Neutrophil (primary cell): ENCODE results near the gene TSR1.
A peak's percentile ranks its signal among the peaks of the same experiment; 100 is the strongest.

Source experiments
- H3K27ac ChIP-seq: fragments of 200-600 bp; sonication (generic); 2 replicates; pipeline ENCODE4 v1.5.1; 2016; ENCODE audit warnings: mild to moderate bottlenecking, moderate library complexity
- H3K27me3 ChIP-seq: fragments of 200-600 bp; sonication (generic); 2 replicates; pipeline ENCODE4 v1.6.0; 2016; ENCODE audit warnings: mild to moderate bottlenecking
- H3K36me3 ChIP-seq: fragments of 200-600 bp; sonication (generic); 2 replicates; pipeline ENCODE4 v1.5.1; 2017
- H3K4me1 ChIP-seq, 2 experiments: fragments of 200-600 bp in 1 of 2; sonication (generic) in 1 of 2; 1 replicate in 1 of 2; 2 replicates in 1 of 2; pipeline versions ENCODE4 v1.5.1 to v1.6.1; 2013 to 2016; ENCODE audit warnings: low read depth in 1 of 2, low read length in 1 of 2, mild to moderate bottlenecking in 1 of 2, moderate library complexity in 1 of 2; ENCODE audit not compliant: control insufficient read depth in 1 of 2, insufficient read depth in 1 of 2
- H3K4me3 ChIP-seq, 2 experiments: fragments of 200-600 bp in 1 of 2; sonication (generic) in 1 of 2; 1 replicate in 1 of 2; 2 replicates in 1 of 2; pipeline ENCODE4 v1.5.1; 2013 to 2016; ENCODE audit warnings: low read depth in 1 of 2, low read length in 1 of 2, mild to moderate bottlenecking in 1 of 2, moderate library complexity in 1 of 2
- H3K9me3 ChIP-seq: fragments of 200-600 bp; sonication (generic); 2 replicates; pipeline ENCODE4 v1.5.1; 2016
- TF ChIP-seq, protein P1 (sequence below): fragments of 200-600 bp; sonication (generic); IDR thresholded peaks from 2 replicates; pipeline ENCODE4 v1.5.1; 2016; ENCODE audit warnings: antibody characterized with exemption

The TSR1 gene

GRCh38 chr17:2346475-2346874, 10.2 kb upstream of the TSR1 start:
- H3K27ac ChIP-seq, result no peak overlapping the region
- no peaks in the 10 kb centered on the region for H3K9me3 ChIP-seq
- H3K4me1 ChIP-seq, result no peaks in the 10 kb centered on the region
- peaks cover 29% of the 10 kb centered on the region for H3K36me3 ChIP-seq
- H3K27me3 ChIP-seq, result no peaks in the 10 kb centered on the region
- no peak overlapping the region for H3K4me3 ChIP-seq
- TF ChIP-seq, protein P1, sequence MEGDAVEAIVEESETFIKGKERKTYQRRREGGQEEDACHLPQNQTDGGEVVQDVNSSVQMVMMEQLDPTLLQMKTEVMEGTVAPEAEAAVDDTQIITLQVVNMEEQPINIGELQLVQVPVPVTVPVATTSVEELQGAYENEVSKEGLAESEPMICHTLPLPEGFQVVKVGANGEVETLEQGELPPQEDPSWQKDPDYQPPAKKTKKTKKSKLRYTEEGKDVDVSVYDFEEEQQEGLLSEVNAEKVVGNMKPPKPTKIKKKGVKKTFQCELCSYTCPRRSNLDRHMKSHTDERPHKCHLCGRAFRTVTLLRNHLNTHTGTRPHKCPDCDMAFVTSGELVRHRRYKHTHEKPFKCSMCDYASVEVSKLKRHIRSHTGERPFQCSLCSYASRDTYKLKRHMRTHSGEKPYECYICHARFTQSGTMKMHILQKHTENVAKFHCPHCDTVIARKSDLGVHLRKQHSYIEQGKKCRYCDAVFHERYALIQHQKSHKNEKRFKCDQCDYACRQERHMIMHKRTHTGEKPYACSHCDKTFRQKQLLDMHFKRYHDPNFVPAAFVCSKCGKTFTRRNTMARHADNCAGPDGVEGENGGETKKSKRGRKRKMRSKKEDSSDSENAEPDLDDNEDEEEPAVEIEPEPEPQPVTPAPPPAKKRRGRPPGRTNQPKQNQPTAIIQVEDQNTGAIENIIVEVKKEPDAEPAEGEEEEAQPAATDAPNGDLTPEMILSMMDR, result no peak

GRCh38 chr17:2344528-2344927, 8.3 kb upstream of the TSR1 start:
- Histone ChIP-seq H3K9me3 (no peaks in the 10 kb centered on the region), H3K36me3 (peaks cover 29% of the 10 kb centered on the region), H3K4me1 (no peaks in the 10 kb centered on the region), H3K27ac (no peak overlapping the region), H3K27me3 (no peaks in the 10 kb centered on the region), H3K4me3 (no peak overlapping the region)
- TF ChIP-seq, protein P1, result no peak

- Histone ChIP-seq H3K4me3 (no peak overlapping the region), H3K9me3 (no peaks in the 10 kb centered on the region), H3K4me1 (no peaks in the 10 kb centered on the region), H3K36me3 (peaks cover 29% of the 10 kb centered on the region), H3K27me3 (no peaks in the 10 kb centered on the region), H3K27ac (no peak overlapping the region)
- TF ChIP-seq, protein P1, result no peak
Observed at GRCh38 chr17:2343421-2343820, 7.2 kb upstream of the TSR1 start.

- peak overlapping the region; percentile 84 to 94 for H3K4me3 ChIP-seq
- H3K27me3 ChIP-seq, result no peaks in the 10 kb centered on the region
- peaks cover 13% of the 10 kb centered on the region for H3K36me3 ChIP-seq
- H3K4me1 ChIP-seq, result peaks cover 19 to 21% of the 10 kb centered on the region in 2 experiments
- H3K9me3 ChIP-seq, result no peaks in the 10 kb centered on the region
- H3K27ac ChIP-seq, result peak overlapping the region; percentile 83
- TF ChIP-seq, protein P1, result no peak
Observed at GRCh38 chr17:2338315-2338657, 2.0 kb upstream of the TSR1 start.

DNA sequence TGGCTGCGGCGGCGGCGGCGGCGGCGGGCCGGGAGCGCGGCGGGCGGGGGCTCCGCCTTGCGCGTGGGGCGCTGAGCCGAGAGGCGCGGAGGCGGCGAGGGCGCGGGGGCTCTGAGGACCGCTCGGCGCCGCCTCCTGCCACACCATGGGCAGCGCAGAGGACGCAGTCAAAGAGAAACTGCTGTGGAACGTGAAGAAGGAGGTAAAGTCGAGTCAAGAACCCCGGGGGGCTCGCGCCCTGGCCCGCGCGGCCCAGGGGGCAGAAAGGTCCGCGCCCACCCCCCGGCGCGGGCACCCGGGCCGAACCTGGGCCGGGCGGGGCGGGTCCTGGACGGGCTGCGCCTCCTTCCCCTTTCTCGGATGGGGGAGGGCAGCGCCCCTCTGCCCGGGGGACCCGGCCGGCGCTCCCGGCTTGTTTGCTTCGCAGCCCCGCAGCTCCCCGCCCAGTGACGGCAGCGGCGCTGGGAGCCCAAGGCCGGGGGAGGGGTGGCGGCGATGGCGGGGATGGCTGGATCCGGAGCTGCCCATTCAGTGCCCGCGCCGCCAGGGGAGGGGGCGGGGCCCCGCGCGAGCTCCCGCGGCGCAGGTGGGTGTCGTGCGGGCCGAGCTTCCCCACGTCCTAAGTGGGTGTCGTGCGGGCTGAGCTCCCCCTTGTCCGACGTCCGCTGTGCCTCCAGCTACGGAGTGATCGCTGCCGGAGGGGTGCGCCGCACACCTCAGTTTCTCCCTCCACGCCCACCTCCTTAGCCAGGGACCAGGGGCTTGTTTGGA, 1.5 kb upstream of the TSR1 start:
- TF ChIP-seq, protein P1, result peak; percentile 34
- no peaks in the 10 kb centered on the region for H3K27me3 ChIP-seq
- H3K9me3 ChIP-seq, result no peaks in the 10 kb centered on the region
- peak overlapping the region; percentile 83 for H3K27ac ChIP-seq
- peak overlapping the region; percentile 84 to 94 for H3K4me3 ChIP-seq
- H3K4me1 ChIP-seq, result peaks cover 19 to 21% of the 10 kb centered on the region in 2 experiments
- H3K36me3 ChIP-seq, result peaks cover 14% of the 10 kb centered on the region
